Nephron (organoid): Measurements from ENCODE around the gene CACNG6.

Source experiments
- H3K27ac Mint-ChIP-seq, 3 experiments: 2 replicates each; pipeline ENCODE4 v1.8.0; 2020; ENCODE audit warnings: mixed read lengths in 3 of 3, mild to moderate bottlenecking in 2 of 3, moderate library complexity in 1 of 3
- H3K27me3 Mint-ChIP-seq: 2 replicates; pipeline ENCODE4 v1.8.0; 2021; ENCODE audit warnings: low read depth, mild to moderate bottlenecking, moderate library complexity, mixed read lengths
- H3K36me3 Mint-ChIP-seq: 2 replicates; pipeline ENCODE4 v1.8.0; 2020; ENCODE audit warnings: low read depth, mixed read lengths
- H3K4me1 Mint-ChIP-seq: 2 replicates; pipeline ENCODE4 v1.8.0; 2020; ENCODE audit warnings: mixed read lengths
- H3K4me3 Mint-ChIP-seq, 3 experiments: 2 replicates each; pipeline ENCODE4 v1.8.0; 2020; ENCODE audit warnings: mild to moderate bottlenecking in 3 of 3, mixed read lengths in 3 of 3, moderate library complexity in 2 of 3
- H3K9me3 Mint-ChIP-seq: 2 replicates; pipeline ENCODE4 v1.8.0; 2020; ENCODE audit warnings: mixed read lengths
- TF ChIP-seq, protein P1 (sequence below), 3 experiments: fragments of 200-600 bp; sonication (generic); IDR thresholded peaks; one replicate each; pipeline ENCODE4 v1.5.0; 2021; ENCODE audit warnings: antibody characterized with exemption in 3 of 3; ENCODE audit not compliant: unreplicated experiment in 3 of 3

The CACNG6 gene

DNA sequence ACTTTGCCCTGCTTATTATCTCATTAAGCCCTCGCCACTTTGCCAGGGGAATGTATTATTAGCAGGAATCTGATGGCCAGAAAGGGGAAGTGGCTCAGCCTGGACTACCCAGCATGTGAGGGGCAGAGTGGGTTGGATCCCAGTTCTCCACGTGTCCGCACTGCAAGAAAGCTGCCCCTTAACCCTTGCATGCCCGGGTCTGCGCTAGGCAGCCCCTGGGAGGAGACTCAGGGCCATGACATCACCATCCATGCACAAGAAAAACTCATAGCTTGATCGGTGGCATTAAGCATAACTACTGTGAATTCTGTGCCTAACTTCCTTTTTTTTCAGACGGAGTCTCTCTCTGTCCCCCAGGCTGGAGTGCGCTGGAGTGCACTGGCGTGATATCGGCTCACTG is 19.8 kb upstream of the CACNG6 start:
- Mint-ChIP-seq H3K9me3 (no peaks in the 10 kb centered on the region), H3K36me3 (no peaks in the 10 kb centered on the region), H3K27me3 (peaks cover 18% of the 10 kb centered on the region), H3K27ac (no peak overlapping the region), H3K4me3 (no peak overlapping the region), H3K4me1 (no peaks in the 10 kb centered on the region)
- TF ChIP-seq, protein P1, sequence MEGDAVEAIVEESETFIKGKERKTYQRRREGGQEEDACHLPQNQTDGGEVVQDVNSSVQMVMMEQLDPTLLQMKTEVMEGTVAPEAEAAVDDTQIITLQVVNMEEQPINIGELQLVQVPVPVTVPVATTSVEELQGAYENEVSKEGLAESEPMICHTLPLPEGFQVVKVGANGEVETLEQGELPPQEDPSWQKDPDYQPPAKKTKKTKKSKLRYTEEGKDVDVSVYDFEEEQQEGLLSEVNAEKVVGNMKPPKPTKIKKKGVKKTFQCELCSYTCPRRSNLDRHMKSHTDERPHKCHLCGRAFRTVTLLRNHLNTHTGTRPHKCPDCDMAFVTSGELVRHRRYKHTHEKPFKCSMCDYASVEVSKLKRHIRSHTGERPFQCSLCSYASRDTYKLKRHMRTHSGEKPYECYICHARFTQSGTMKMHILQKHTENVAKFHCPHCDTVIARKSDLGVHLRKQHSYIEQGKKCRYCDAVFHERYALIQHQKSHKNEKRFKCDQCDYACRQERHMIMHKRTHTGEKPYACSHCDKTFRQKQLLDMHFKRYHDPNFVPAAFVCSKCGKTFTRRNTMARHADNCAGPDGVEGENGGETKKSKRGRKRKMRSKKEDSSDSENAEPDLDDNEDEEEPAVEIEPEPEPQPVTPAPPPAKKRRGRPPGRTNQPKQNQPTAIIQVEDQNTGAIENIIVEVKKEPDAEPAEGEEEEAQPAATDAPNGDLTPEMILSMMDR (IDR thresholded peaks at IDR 0.05; ENCODE audit: unreplicated experiment in 3 of 3): no peak

DNA sequence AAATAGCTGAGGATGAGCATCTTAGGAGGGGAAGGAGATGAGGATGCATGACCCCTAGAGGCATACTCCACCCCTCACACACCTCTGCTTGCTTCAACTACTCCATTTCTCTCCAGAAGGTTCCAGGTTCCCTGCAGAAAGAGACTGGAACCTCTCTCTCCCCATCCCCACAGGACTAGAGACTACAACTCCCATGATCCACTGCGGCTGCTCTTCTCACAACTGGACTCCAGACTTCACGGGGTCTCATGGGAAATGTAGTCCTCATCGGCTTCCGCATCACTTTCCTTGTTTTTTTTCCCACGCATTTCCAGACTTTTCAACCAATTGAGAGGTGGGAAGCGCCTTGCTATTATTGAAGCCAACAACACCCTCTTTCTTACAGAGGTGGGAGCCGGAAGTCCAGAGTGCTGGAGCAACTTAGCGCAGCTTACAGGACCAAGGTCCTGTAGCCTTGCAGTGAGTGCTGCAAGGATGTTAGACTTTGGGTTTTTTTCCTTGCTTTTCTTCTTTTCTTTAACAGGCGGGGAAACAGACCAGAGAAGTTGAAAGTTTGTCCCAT is 13.9 kb upstream of the CACNG6 start:
- H3K27ac Mint-ChIP-seq: peak overlapping the region; percentile 4 to 21 (median 21)
- peaks cover 43% of the 10 kb centered on the region for H3K27me3 Mint-ChIP-seq
- TF ChIP-seq, protein P1 (IDR thresholded peaks at IDR 0.05; ENCODE audit: unreplicated experiment in 3 of 3): no peak

DNA sequence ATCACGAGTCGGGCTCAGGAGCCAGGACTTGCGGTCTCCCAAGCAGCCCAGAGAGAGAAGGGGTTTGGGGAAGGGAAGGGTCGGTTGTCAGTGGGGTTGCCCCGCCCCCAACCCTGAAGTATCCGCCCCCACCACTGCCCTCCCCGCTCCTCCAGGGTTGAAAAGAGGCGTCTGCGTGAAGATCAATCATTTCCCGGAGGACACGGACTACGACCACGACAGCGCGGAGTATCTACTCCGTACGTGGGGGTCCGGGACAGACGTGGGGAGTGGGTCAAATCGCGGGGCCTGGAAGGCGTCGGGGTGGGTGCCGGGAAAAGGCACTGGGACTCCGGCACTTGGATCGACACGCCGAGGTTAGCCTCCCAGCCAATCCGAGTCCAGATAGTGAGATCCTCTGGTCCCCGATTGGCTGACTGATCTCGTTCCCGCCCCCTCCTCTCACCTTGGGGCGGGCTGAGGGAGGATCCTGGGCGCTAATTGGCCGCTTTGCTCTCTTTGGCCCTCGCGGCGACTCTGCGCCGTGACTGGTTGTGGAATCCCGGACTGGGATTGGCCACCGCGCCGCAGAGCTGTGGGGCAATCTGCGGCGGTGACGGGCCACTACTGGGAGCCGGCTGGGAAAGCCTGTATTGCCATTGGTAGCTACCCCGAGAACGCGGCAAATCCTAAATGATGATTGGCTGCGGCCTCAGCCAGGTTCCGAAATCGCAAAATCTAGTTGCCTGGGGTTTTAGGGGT is 13.3 kb upstream of the CACNG6 start:
- Mint-ChIP-seq H3K36me3 (no peaks in the 10 kb centered on the region), H3K9me3 (peaks cover 3% of the 10 kb centered on the region), H3K27ac (peak overlapping the region; percentile 4 to 21 (median 21)), H3K4me3 (peak overlapping the region; percentile 79 to 85 (median 85)), H3K27me3 (peaks cover 43% of the 10 kb centered on the region), H3K4me1 (peaks cover 23% of the 10 kb centered on the region)
- TF ChIP-seq, protein P1 (IDR thresholded peaks at IDR 0.05; ENCODE audit: unreplicated experiment in 3 of 3): no peak

More for the DNA sequence above, 13.9 kb upstream of the CACNG6 start:
- Mint-ChIP-seq H3K36me3 (no peaks in the 10 kb centered on the region), H3K9me3 (peaks cover 3% of the 10 kb centered on the region), H3K4me1 (peaks cover 23% of the 10 kb centered on the region), H3K4me3 (peak overlapping the region; percentile 79 to 85 (median 85))

DNA sequence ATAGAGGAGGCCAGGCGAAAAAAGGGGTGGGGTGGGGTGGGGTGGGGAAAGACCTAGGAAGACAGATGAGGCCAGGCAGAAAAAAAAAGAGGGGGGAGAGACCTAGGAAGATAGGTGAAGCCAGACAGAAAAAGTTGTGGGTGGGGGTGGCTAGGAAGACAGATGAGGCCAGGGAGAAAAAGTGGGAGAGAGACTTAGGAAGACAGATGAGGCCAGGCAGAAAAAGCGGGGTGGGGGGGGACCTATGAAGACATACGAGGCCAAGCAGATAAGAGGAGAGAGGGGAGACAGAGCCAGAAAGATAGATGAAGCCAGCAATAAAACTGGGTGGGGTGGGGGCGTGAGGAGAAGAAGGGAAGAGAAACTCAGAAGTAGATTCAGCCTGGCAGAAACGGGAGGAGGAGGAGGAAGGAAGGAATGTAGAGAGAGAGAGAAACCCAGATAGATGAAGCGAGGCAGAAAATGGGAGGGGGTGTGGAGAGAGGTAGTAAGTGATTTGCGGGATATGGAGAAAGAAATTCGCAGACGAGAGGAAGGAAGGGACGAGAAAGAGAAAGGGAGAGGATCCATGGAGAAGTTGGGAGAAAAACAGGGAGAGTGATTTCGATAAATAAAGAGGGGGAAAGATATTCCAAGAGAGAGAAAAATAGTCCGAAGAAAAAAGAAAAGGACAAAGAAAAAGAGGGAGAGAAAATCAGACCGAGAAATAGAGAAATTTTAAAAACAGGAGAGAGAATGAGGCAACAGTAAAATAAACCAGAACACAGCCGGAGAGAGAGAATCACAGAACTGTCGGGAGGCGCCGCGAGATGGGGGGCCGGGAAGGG is 12.2 kb upstream of the CACNG6 start:
- H3K36me3 Mint-ChIP-seq: no peaks in the 10 kb centered on the region
- TF ChIP-seq, protein P1 (IDR thresholded peaks at IDR 0.05; ENCODE audit: unreplicated experiment in 3 of 3): no peak
- H3K9me3 Mint-ChIP-seq: peaks cover 3% of the 10 kb centered on the region
- peaks cover 23% of the 10 kb centered on the region for H3K4me1 Mint-ChIP-seq
- H3K4me3 Mint-ChIP-seq: peak overlapping the region; percentile 81 to 85 (median 84)
- H3K27ac Mint-ChIP-seq: peak overlapping the region; percentile 39 to 79 (median 67)
- peaks cover 43% of the 10 kb centered on the region for H3K27me3 Mint-ChIP-seq

DNA sequence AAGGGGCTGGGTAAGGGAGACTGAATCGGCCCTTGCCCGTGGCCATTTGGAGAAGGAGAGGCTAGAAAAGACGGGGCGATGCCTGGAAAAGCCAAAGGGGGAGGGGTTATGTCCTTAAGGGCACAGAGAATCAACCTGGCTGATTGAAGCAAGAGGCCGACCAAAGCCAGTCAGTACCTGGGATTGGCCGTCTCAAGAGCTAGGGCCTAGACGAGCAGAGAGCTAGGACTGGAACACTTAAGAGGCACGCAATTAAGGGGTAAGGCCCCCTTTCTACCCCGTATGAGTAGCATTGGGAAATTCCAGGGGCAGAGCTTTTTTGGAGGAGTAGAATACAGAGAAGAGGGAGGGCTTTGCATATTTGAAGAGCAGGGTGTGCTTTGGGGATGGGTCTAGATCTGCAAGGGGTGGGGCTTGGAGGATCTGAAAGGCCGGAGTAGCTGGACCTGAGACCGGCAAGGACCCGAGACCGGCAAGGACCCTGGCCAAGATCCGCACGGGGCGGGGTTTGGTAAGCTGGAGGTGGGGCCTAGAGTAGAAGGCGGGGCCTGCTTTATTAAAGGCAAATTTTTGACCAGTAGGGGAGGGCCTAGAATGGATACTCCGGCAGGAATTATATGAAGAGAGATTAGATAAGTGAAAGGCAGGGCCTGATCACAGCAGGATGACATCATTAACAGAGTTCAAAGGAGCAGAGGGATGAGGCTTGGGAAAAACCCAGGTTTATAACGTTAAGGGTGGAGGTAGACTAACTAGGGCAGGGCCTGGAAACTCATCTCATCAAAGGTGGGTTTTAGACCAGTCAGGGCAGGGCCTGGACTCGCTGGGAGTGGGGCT is 10.7 kb upstream of the CACNG6 start:
- H3K4me1 Mint-ChIP-seq: peaks cover 23% of the 10 kb centered on the region
- H3K27ac Mint-ChIP-seq: peak overlapping the region; percentile 53 to 76 (median 54)
- peaks cover 43% of the 10 kb centered on the region for H3K27me3 Mint-ChIP-seq
- TF ChIP-seq, protein P1 (IDR thresholded peaks at IDR 0.05; ENCODE audit: unreplicated experiment in 3 of 3): no peak
- no peaks in the 10 kb centered on the region for H3K36me3 Mint-ChIP-seq
- H3K9me3 Mint-ChIP-seq: peaks cover 3% of the 10 kb centered on the region
- H3K4me3 Mint-ChIP-seq: peak overlapping the region; percentile 81 to 85 (median 84)
